ENCODE measurements around the gene PIERCE2. TPM values are rescaled to one million over a fixed set of nuclear protein-coding genes. Genes with fewer than 3 reads are reported as not detected.
A peak's percentile ranks its signal among the peaks of the same experiment; 100 is the strongest.

Gene PIERCE2
- total RNA-seq (2012; rRNA removed), result 0.28 and 0.36 TPM in 2 replicates
- polyA plus RNA-seq (2012; rRNA removed), result 0.48 and 1.0 TPM in 2 replicates
- 0.13 TPM in 1 of 2 replicates, not detected in the other for polyA plus RNA-seq (2012; cell fraction: cytosol; rRNA removed)
- polyA plus RNA-seq (2012; cell fraction: nucleus; rRNA removed; ENCODE audit: low replicate concordance), result 0.22 TPM in 1 of 2 replicates, not detected in the other
- percentile 27 among the genes with signal in this experiment for Bru-seq, nascent RNA
- BruChase-seq, experiment 1, labeled RNA remaining after a 6-hour chase, result percentile 30 among the genes with signal in this experiment
- BruChase-seq, experiment 2, labeled RNA remaining after a 2-hour chase, result percentile 19 among the genes with signal in this experiment
- long read RNA-seq, result 0 reads

GRCh38 chr15:55408012-55408928, at the start of gene PIERCE2, which contains the start of gene CCPG1:
Gene PIERCE2, plus strand, starts transcription at chr15:55408495. Its CDS starts 274 bp downstream, at chr15:55408769.
Gene CCPG1, minus strand, starts transcription at chr15:55408359. Its CDS starts 18,935 bp downstream, at chr15:55389424.
- dilution Hi-C loops (cut with HindIII; ENCODE audit: low sequenced_read_pairs, unreplicated experiment), result no loop called here
- Histone ChIP-seq H3K4me2 (ENCODE audit: low read depth, low read length) (peak within 1 kb of the TSS; percentile 98), H2AFZ (replicated peaks; ENCODE audit: low read length, poor library complexity) (peak within 1 kb of the TSS; percentile 99), H3K36me3 (ENCODE audit: control insufficient read depth, insufficient read depth, low read length) (no peaks in the 10 kb centered on the region), H2BK15ac (ENCODE audit: low read depth, low read length) (peak within 1 kb of the TSS; percentile 40; the same call in 1 of the 3 replicates), H3K18ac (ENCODE audit: low read depth, low read length) (peak within 1 kb of the TSS; percentile 11; the same call in 1 of the 2 replicates), H3K9me1 (ENCODE audit: insufficient read depth, low read length) (no peaks in the 10 kb centered on the region), H2BK20ac (ENCODE audit: low read depth, low read length) (no peak within 1 kb of the TSS), H3K56ac (ENCODE audit: extremely low read depth, insufficient read depth, low read length) (peak within 1 kb of the TSS; percentile 20), H3K79me1 (ENCODE audit: low read depth in 1 of 2, low read length in 2 of 2) (peaks cover 0 to 9% of the 10 kb centered on the region in 2 experiments; a peak in 2 of 4 replicates), H2BK120ac (ENCODE audit: low read depth, low read length) (peak within 1 kb of the TSS; percentile 31; the same call in 1 of the 2 replicates), H3K9me3 (ENCODE audit: control insufficient read depth, insufficient read depth, low read length) (no peaks in the 10 kb centered on the region), H4K91ac (ENCODE audit: insufficient read depth, low read depth, low read length) (peak within 1 kb of the TSS; percentile 36), H3K4me1 (ENCODE audit: control insufficient read depth, insufficient read depth, low read length) (no peaks in the 10 kb centered on the region), H2BK5ac (ENCODE audit: low read depth, low read length, poor library complexity, severe bottlenecking) (peak within 1 kb of the TSS; percentile 21), H3K4ac (ENCODE audit: low read depth, low read length) (peak within 1 kb of the TSS; percentile 42), H3K14ac (replicated peaks; ENCODE audit: low read depth, low read length) (peak within 1 kb of the TSS; percentile 80), H3K27ac (ENCODE audit: insufficient read depth, low read length) (peak within 1 kb of the TSS; percentile 53), H2AK5ac (ENCODE audit: low read depth, low read length) (peak within 1 kb of the TSS; percentile 54; the same call in 1 of the 2 replicates), H3K27me3 (ENCODE audit: control insufficient read depth, insufficient read depth, low read length) (no peaks in the 10 kb centered on the region), H4K5ac (ENCODE audit: low read depth, low read length) (peak within 1 kb of the TSS; percentile 46; the same call in 1 of the 2 replicates), H4K8ac (ENCODE audit: low read depth in 2 of 2, low read length in 2 of 2) (peak within 1 kb of the TSS; percentile 22 to 78; a peak in 3 of 4 replicates), H3K23ac (ENCODE audit: low read depth, low read length) (peak within 1 kb of the TSS; percentile 67), H4K20me1 (ENCODE audit: insufficient read depth, low read length) (no peaks in the 10 kb centered on the region), H3K9ac (ENCODE audit: low read depth, low read length) (peak within 1 kb of the TSS; percentile 83), H3K4me3 (ENCODE audit: insufficient read depth, low read depth, low read length) (peak within 1 kb of the TSS; percentile 83), H2AK9ac (replicated peaks; ENCODE audit: low read depth, low read length, poor library complexity) (peak within 1 kb of the TSS; percentile 66)
- ChIA-PET CTCF (interaction anchor here (0.5 to 1.8 kb wide), 7 partner anchors 12 to 90 kb away, joined by 3 to 9 read pairs (median 3); partner anchors contain the start of genes PIGB and PIGBOS1), POLR2A (ENCODE audit: unreplicated experiment) (interaction anchor here (0.6 kb wide), 1 partner anchor 39 kb away, joined by 3 read pairs; no protein-coding TSS in a partner anchor)
- BruUV-seq (replicated peaks), result no TSS peak
- intact Hi-C loops (cut with micrococcal nuclease), result loop anchor here (1.0 kb wide), 1 partner anchor 89 kb away; the partner anchor contains the start of genes PIGB and PIGBOS1
- DNase-seq (peak; percentile 93), ATAC-seq (ENCODE audit: low read depth) (peak; percentile 99)
- in situ Hi-C loops (cut with MboI; ENCODE audit: low sequenced_read_pairs), result no loop called here
- 0% methylated on average over 29 of the region's 70 CpGs; no CpG with 5 or more reads in 1 of the 2 experiments for WGBS, 2 experiments (ENCODE audit: extremely low coverage in 2 of 2, insufficient read length in 1 of 2)
- TF ChIP-seq RFX5 (IDR thresholded peaks at IDR 0.05; ENCODE audit: low read depth, low read length) (no peak), MXI1 (IDR thresholded peaks at IDR 0.05; ENCODE audit: borderline replicate concordance, low read depth, low read length) (no peak), RAD21 (IDR thresholded peaks at IDR 0.05; ENCODE audit: low read length) (peak; percentile 35), SMC3 (IDR thresholded peaks at IDR 0.05; ENCODE audit: low read depth, low read length) (no peak; the same call in 1 of the 2 replicates), MAFK (IDR thresholded peaks at IDR 0.05; ENCODE audit: low read depth, low read length) (no peak), CTCF (conservative IDR thresholded peaks at IDR 0.05; ENCODE audit: low read depth, low read length) (peak; percentile 85), NFE2L2 (IDR thresholded peaks at IDR 0.05; ENCODE audit: low read depth, low read length) (no peak), BHLHE40 (IDR thresholded peaks at IDR 0.05; ENCODE audit: low read depth, low read length) (peak; percentile 60), FOS (IDR thresholded peaks at IDR 0.05; ENCODE audit: low read depth, low read length) (no peak), ELK1 (IDR thresholded peaks at IDR 0.05; ENCODE audit: borderline replicate concordance, low read depth, low read length) (no peak)
